ENCODE measurements around the gene ZFP42. TPM values are rescaled to one million over a fixed set of nuclear protein-coding genes. Genes with fewer than 3 reads are reported as not detected.

Gene ZFP42
- total RNA-seq, 4 donors from 2014 or later: not detected

DNA sequence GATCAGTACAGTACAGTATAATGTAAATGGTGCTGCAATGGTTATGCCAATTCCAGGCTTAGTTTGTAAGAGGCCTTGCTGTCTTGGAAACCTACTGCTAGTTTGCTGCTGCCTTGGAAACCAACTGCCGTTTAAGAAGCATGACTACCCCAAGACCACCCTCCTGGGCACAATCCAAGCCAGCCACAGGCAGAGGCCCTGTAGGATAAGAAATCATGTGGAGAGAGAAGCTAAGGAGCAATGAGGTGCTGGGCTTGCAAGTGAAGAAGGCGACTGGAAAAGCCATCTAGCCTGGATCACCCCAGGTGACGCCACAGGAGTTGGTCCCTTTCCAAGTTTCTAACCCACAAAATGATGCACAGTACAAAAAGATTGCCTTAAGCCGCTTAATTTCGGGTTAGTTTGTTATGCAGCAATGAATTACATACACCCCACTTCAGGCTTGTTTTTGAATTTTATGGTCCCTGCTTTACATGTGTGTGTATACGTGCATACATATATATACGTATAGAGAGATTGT is 16.9 kb downstream of the ZFP42 start:
- H3K4me3 ChIP-seq: no peak overlapping the region
- TF ChIP-seq, protein P1, sequence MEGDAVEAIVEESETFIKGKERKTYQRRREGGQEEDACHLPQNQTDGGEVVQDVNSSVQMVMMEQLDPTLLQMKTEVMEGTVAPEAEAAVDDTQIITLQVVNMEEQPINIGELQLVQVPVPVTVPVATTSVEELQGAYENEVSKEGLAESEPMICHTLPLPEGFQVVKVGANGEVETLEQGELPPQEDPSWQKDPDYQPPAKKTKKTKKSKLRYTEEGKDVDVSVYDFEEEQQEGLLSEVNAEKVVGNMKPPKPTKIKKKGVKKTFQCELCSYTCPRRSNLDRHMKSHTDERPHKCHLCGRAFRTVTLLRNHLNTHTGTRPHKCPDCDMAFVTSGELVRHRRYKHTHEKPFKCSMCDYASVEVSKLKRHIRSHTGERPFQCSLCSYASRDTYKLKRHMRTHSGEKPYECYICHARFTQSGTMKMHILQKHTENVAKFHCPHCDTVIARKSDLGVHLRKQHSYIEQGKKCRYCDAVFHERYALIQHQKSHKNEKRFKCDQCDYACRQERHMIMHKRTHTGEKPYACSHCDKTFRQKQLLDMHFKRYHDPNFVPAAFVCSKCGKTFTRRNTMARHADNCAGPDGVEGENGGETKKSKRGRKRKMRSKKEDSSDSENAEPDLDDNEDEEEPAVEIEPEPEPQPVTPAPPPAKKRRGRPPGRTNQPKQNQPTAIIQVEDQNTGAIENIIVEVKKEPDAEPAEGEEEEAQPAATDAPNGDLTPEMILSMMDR (IDR thresholded peaks at IDR 0.05): no peak
- no peak for TF ChIP-seq POLR2A (IDR thresholded peaks at IDR 0.05)

DNA sequence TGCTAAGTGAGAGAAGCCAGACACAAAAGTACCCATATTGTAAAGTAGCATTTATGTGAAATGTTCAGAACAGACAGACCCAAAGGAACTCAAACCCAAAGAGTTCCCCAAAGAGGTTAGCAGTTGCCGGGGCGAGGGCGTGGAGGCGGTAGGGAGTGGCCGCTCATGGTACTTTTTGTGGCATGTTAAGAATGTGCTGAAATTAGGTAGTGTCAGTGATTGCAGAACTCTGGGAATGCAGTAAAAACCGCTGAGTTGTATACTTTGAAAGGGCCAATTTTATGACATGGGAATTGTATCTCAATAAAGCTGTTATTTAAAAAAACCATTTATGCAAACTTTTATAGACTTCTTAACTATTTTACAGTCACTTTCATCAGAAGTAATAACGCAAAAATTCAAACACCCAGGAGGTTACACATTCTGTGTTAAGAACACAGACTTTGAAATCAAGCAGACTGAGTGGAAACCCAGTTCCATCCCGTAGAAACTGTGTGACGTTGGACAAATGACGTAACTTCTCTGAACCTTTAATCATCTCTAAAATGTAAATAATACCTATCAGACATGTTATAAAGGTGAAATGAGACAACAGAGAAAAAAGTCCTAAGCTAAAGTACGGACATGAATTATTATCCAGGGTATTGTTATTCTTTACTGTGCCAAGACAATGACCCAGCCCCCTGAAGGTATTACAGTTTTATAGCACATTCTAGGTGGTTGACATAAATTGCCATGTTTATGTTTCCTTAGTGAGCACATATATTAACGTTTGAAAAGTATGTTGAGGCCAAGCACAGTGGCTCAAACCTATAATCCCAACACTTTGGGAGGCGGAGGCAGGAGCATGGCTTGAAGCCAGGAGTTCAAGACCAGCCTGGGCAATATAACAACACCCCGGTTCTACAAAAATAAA is 19.7 kb downstream of the ZFP42 start:
- H3K9me3 ChIP-seq: no peaks in the 10 kb centered on the region
- H3K27ac ChIP-seq: no peak overlapping the region
- no peaks in the 10 kb centered on the region for H3K36me3 ChIP-seq
- H3K4me3 ChIP-seq: no peak overlapping the region
- H3K4me1 ChIP-seq: no peaks in the 10 kb centered on the region
- no peak for TF ChIP-seq POLR2A (IDR thresholded peaks at IDR 0.05)
- TF ChIP-seq, protein P1 (IDR thresholded peaks at IDR 0.05): no peak
- no peaks in the 10 kb centered on the region for H3K27me3 ChIP-seq
- DNase-seq: no peak

More for the DNA sequence above, 16.9 kb downstream of the ZFP42 start:
- no peaks in the 10 kb centered on the region for H3K27me3 ChIP-seq
- no peaks in the 10 kb centered on the region for H3K9me3 ChIP-seq
- DNase-seq: no peak
- no peak overlapping the region for H3K27ac ChIP-seq
- no peaks in the 10 kb centered on the region for H3K4me1 ChIP-seq
- no peaks in the 10 kb centered on the region for H3K36me3 ChIP-seq

DNA sequence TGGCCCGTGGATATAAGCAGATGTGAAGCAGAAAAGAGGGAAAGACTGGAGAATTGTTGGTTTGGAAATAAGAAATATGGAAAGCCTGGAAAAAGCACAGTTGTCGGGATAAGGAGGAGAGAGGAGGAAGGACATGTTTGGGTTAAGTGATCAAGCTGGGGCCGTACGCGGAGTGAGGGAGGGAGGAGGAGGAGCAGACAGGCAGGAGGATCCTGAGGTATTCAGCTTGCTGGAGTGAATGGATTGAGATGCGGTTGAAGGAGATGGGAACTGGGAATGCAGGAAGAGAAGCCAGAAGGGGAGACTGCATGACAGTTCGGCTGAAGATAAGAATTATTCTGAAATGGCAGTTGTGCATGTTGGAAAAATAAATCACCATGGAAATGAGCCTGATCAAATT is 21.2 kb downstream of the ZFP42 start:
- Histone ChIP-seq H3K4me1 (no peaks in the 10 kb centered on the region), H3K9me3 (no peaks in the 10 kb centered on the region), H3K27me3 (no peaks in the 10 kb centered on the region), H3K36me3 (no peaks in the 10 kb centered on the region), H3K4me3 (no peak overlapping the region), H3K27ac (no peak overlapping the region)
- DNase-seq: no peak
- no peak for TF ChIP-seq POLR2A (IDR thresholded peaks at IDR 0.05)
- TF ChIP-seq, protein P1 (IDR thresholded peaks at IDR 0.05): no peak

DNA sequence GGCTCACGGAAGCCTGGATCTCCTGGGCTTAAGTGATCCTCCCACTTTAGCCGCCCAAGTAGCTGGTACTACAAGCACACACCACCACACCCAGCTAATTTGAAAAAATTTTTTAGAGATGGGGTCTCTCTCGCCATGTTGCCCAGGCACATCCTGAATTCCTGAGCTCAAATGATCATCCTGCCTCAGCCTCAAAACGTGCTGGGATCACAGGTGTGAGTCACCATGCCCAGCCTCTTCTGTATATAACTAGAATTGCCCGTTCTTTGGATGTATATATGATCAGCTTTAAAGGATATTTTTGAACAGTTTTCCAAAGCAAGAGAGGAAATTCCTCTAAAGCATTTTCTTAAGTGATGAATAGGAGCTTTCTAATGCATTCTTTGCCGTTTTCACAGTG is 22.7 kb downstream of the ZFP42 start:
- TF ChIP-seq, protein P1 (IDR thresholded peaks at IDR 0.05): no peak
- TF ChIP-seq POLR2A (IDR thresholded peaks at IDR 0.05): no peak
- H3K9me3 ChIP-seq: no peaks in the 10 kb centered on the region
- H3K27me3 ChIP-seq: no peaks in the 10 kb centered on the region
- H3K27ac ChIP-seq: no peak overlapping the region
- no peaks in the 10 kb centered on the region for H3K36me3 ChIP-seq
- no peaks in the 10 kb centered on the region for H3K4me1 ChIP-seq
- no peak overlapping the region for H3K4me3 ChIP-seq
- no peak for DNase-seq

DNA sequence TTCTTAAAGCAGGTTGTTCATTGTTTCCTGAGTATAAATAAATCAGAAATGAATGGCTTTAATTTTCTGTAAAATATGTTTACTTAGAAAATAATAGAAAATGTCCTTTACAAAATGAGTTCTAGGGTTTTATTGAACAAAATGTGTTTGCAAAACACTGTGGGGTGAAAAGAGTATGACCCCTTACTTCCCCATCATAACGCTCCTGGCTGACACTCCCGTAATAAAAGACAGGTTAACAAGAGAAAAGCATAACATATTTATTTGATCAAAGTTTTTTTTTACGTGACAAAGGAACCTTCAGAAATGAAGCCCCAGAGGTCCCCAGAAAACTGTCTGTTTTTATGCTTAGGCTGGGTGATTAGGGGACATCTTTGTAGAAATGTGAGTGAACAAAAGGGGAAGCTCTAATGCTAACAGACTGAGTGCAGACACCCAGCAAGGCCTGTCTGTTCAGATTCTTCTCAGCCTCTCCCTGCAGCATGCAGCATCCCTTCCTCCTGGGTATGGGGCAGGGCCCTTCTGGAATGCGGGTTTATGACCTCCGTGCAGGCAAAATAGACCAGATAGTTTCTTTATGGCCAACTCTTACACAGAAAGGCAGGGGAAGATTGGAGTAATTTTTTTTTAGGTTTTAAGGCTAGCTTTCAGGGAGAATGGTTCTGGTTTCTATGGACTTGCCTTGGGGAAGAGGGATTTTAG is 26.1 kb downstream of the ZFP42 start:
- no peaks in the 10 kb centered on the region for H3K9me3 ChIP-seq
- H3K4me3 ChIP-seq: no peak overlapping the region
- no peaks in the 10 kb centered on the region for H3K4me1 ChIP-seq
- H3K27me3 ChIP-seq: no peaks in the 10 kb centered on the region
- no peak for DNase-seq
- no peak overlapping the region for H3K27ac ChIP-seq
- TF ChIP-seq POLR2A (IDR thresholded peaks at IDR 0.05): no peak
- TF ChIP-seq, protein P1 (IDR thresholded peaks at IDR 0.05): no peak
- no peaks in the 10 kb centered on the region for H3K36me3 ChIP-seq

Measured in Peyer's patch (tissue), 4 donors.